MG63 (cell line): Measurements from ENCODE around the gene CACNA1F. TPM values are rescaled to one million over a fixed set of nuclear protein-coding genes. Genes with fewer than 3 reads are reported as not detected.

ENCODE experiments used
- DNase-seq: peaks from one replicate; pipeline ENCODE4 v3.0.0-alpha.2; 2020
- H3K27me3 ChIP-seq: fragments of 250-450 bp; sonication (Bioruptor Pico); 2 replicates; pipeline ENCODE4 v1.5.1; 2020; ENCODE audit warnings: mild to moderate bottlenecking, moderate library complexity
- H3K36me3 ChIP-seq: fragments of 250-450 bp; sonication (Bioruptor Pico); 2 replicates; pipeline ENCODE4 v1.5.1; 2020; ENCODE audit warnings: mild to moderate bottlenecking, moderate library complexity
- H3K4me3 ChIP-seq: fragments of 250-450 bp; sonication (Bioruptor Pico); 2 replicates; pipeline ENCODE4 v1.5.1; 2020; ENCODE audit warnings: mild to moderate bottlenecking, moderate library complexity
- H3K9me3 ChIP-seq: fragments of 250-450 bp; sonication (Bioruptor Pico); 2 replicates; pipeline ENCODE4 v1.5.1; 2020; ENCODE audit warnings: mild to moderate bottlenecking, moderate library complexity
- total RNA-seq: library from RNA; depleted of rRNA; stranded (reverse); fragments of >200 nt; shearing (Covaris generic); gene quantifications from 2 replicates; pipeline ENCODE4 v1.2.3, GENCODE V29; 2014; ENCODE audit warnings: low replicate concordance

Gene CACNA1F
- total RNA-seq, 1 experiment from 2014 or later: not detected

- Histone ChIP-seq H3K4me3 (no peak overlapping the region), H3K27me3 (no peaks in the 10 kb centered on the region), H3K9me3 (no peaks in the 10 kb centered on the region), H3K36me3 (no peaks in the 10 kb centered on the region)
- DNase-seq: no peak
Observed at GRCh38 chrX:49192722-49193328, 40.3 kb downstream of the CACNA1F start.

GRCh38 chrX:49191574-49192011 lies 41.5 kb downstream of the CACNA1F start:
- no peaks in the 10 kb centered on the region for H3K36me3 ChIP-seq
- H3K27me3 ChIP-seq: no peaks in the 10 kb centered on the region
- H3K4me3 ChIP-seq: peak overlapping the region; percentile 76
- H3K9me3 ChIP-seq: no peaks in the 10 kb centered on the region
- DNase-seq: no peak

DNA sequence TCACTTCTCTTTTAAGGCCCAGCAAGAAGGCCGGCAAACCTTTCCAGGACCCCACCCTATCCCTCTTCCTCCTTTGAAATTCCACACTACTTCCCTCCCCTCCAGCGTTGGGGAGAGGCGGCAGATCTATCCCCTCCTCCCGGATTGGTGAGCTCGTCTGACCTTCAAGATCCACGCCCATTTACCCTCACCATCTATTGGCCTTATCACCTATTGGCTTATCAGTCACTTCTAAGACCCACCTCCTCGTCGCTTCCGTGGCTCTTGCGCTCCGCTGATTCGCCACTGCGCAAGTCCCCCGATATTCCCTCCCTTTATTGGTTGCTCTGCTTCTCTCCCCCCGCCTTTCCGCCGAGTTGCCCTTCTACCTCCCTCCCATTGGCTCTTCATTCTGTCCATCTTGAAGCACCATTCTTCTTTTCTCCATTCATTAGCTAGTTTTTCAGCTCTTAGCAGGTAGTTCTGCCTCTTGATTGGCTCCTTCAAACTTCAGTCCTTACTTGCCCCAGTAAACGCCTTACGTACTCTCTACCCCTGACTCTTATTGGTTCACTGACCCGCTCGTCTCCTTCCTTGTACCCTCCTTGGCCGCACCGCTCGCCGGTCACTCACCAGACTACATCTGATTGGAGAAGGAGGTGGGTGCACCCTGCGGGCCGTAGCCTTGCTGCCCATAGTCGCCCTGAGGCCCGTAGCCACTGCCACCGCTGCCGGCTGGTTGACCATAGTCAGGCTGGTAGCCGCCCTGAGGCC lies 42.1 kb downstream of the CACNA1F start:
- H3K4me3 ChIP-seq: peak overlapping the region; percentile 76
- no peaks in the 10 kb centered on the region for H3K9me3 ChIP-seq
- peak; percentile 94 for DNase-seq
- no peaks in the 10 kb centered on the region for H3K27me3 ChIP-seq
- H3K36me3 ChIP-seq: no peaks in the 10 kb centered on the region

- H3K4me3 ChIP-seq: peak overlapping the region; percentile 64; the same call in 1 of the 2 replicates
- no peaks in the 10 kb centered on the region for H3K9me3 ChIP-seq
- H3K36me3 ChIP-seq: no peaks in the 10 kb centered on the region
- DNase-seq: no peak
- H3K27me3 ChIP-seq: no peaks in the 10 kb centered on the region
Observed at GRCh38 chrX:49189606-49190005, 43.5 kb downstream of the CACNA1F start.

- DNase-seq: no peak
- Histone ChIP-seq H3K9me3 (no peaks in the 10 kb centered on the region), H3K36me3 (peaks cover 2% of the 10 kb centered on the region; the same call in 1 of the 2 replicates), H3K4me3 (no peak overlapping the region), H3K27me3 (no peaks in the 10 kb centered on the region)
Observed at GRCh38 chrX:49188468-49189076, 44.6 kb downstream of the CACNA1F start.

DNA sequence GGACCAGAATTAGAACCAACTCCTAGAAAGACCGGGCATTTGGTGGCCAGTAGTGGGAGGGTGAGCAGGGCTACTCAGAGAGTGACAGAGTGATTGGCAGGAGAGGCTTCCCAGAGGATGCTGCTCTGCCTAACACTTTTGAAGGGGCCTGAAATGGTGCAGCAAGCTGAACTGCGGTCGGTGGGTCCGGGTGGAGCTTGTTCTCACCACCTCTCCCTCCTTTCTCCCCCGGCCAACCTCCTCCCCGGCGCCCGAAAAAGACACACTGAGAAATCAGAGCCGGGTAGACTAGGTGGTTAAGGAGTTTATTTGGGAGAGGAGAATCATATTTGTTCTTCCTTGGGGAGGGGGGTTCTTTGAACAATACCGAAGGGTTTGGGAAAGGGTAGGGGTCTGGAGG lies 45.6 kb downstream of the CACNA1F start:
- Histone ChIP-seq H3K9me3 (no peaks in the 10 kb centered on the region), H3K36me3 (peaks cover 2% of the 10 kb centered on the region; the same call in 1 of the 2 replicates), H3K27me3 (no peaks in the 10 kb centered on the region), H3K4me3 (no peak overlapping the region)
- DNase-seq: no peak

DNA sequence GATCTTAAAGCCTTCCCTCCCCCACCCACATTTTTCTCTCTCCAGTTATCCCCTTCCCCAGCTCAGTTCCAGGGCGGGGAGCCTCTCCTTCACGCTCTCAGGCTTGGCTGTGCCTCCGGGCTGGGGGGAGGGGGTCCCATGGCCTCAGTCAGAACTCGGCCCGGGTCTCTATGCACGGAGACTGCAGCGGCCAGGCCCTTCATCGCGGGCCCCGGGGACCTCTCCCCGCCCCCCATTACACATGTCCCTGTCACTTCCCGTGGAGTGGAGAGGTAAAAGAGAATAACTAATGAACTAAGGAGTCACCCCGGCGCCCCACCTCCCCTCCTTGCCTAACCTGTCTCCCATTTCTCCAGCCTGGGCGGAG lies 46.1 kb downstream of the CACNA1F start:
- Histone ChIP-seq H3K9me3 (no peaks in the 10 kb centered on the region), H3K36me3 (peaks cover 2% of the 10 kb centered on the region; the same call in 1 of the 2 replicates), H3K4me3 (no peak overlapping the region), H3K27me3 (no peaks in the 10 kb centered on the region)
- DNase-seq: no peak

- H3K4me3 ChIP-seq: peak within 1 kb of the TSS; percentile 59
- no peaks in the 10 kb centered on the region for H3K27me3 ChIP-seq
- DNase-seq: peak; percentile 82
Observed at GRCh38 chrX:49186125-49187027, 46.8 kb downstream of the CACNA1F start, which contains the start of gene PRICKLE3. PRICKLE3 (minus strand) TSS chrX:49186373; CDS start chrX:49186297, 76 bp downstream.

DNA sequence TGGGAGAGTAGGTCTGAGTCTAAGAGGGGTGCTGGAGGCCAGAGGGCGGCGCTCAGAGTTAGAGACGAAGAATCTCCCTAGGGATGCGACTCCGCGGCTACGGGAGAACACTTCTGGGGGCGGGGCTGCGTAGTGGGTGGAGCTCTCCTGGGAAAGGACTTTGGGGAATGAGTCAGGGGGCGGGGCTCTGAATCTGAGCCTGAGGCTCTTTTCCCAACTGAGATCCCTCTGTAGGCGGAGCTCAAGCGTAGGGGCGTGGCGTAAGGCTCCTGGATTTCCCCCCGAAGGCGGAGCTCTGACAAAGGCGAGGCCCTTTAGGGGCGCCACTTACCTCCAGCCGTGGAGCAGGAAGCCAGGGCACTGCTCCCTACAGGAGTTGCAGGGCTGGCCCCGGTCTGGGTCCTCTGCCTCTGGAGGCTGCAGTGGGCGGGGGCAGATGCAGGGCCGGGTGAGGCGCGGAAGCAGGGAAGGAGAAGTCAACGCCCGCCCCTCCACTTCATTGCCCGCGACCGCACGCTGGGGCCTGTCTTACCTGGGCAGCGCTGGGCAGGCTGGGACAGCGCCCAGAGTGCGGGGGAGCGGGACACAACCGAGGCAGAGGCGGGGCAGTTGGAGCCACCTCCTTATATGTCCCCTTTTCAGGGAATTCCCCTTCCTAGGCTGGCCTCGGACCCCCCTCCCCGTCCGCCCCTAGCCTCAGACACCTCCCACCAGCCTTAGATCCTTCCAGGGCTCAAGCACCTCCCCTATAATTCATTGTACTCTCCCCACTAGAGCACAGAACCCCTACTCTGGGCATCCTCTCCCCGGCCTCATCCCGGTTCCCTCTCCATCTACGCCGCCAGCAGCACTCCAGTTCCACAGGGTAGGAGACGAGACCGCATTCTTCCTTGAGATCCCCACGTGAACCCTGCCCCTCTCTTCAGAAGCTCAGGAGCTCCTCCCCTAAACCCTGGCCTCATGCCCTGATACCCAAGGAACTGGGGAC lies 48.6 kb downstream of the CACNA1F start:
- Histone ChIP-seq H3K27me3 (no peaks in the 10 kb centered on the region), H3K9me3 (no peaks in the 10 kb centered on the region), H3K36me3 (peaks cover 2% of the 10 kb centered on the region; the same call in 1 of the 2 replicates)

More at GRCh38 chrX:49186125-49187027, 46.8 kb downstream of the CACNA1F start, which contains the start of gene PRICKLE3:
- Histone ChIP-seq H3K9me3 (no peaks in the 10 kb centered on the region), H3K36me3 (peaks cover 2% of the 10 kb centered on the region; the same call in 1 of the 2 replicates)

GRCh38 chrX:49183701-49184281 lies 49.3 kb downstream of the CACNA1F start:
- Histone ChIP-seq H3K27me3 (no peaks in the 10 kb centered on the region), H3K4me3 (no peak overlapping the region), H3K9me3 (no peaks in the 10 kb centered on the region), H3K36me3 (peaks cover 2% of the 10 kb centered on the region; the same call in 1 of the 2 replicates)
- no peak for DNase-seq

More for the DNA sequence above, 48.6 kb downstream of the CACNA1F start:
- peak overlapping the region; percentile 59 for H3K4me3 ChIP-seq
- peak; percentile 79 for DNase-seq

DNA sequence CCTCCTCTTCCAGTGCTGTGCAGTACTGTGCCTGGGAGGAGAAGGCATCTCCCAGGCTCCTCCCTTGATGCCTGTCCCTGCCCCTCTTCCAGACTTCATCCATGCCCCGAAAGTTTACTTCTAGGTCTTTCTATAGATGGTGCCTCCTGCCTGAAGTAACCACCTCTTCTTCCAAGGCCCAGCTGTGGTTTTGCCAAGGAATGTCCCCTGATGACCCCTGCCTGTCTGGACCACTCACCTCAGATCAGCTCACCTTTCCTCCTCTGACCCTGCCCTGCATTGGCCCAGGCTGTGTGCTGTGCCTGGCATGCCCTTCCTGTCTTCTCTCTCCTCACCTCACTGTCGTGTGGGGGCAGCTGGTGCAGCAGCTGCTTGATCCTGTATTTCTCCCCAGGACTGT lies 53.8 kb downstream of the CACNA1F start:
- Histone ChIP-seq H3K27me3 (no peaks in the 10 kb centered on the region), H3K4me3 (no peak overlapping the region), H3K36me3 (peaks cover 7% of the 10 kb centered on the region), H3K9me3 (no peaks in the 10 kb centered on the region)
- no peak for DNase-seq

- Histone ChIP-seq H3K27me3 (no peaks in the 10 kb centered on the region), H3K4me3 (no peak overlapping the region), H3K36me3 (peaks cover 10% of the 10 kb centered on the region), H3K9me3 (no peaks in the 10 kb centered on the region)
- DNase-seq: no peak
Observed at GRCh38 chrX:49178537-49178936, 54.6 kb downstream of the CACNA1F start.

- DNase-seq: no peak
- no peaks in the 10 kb centered on the region for H3K9me3 ChIP-seq
- no peaks in the 10 kb centered on the region for H3K27me3 ChIP-seq
- no peak overlapping the region for H3K4me3 ChIP-seq
- peaks cover 16% of the 10 kb centered on the region for H3K36me3 ChIP-seq
Observed at GRCh38 chrX:49177873-49178480, 55.2 kb downstream of the CACNA1F start.

DNA sequence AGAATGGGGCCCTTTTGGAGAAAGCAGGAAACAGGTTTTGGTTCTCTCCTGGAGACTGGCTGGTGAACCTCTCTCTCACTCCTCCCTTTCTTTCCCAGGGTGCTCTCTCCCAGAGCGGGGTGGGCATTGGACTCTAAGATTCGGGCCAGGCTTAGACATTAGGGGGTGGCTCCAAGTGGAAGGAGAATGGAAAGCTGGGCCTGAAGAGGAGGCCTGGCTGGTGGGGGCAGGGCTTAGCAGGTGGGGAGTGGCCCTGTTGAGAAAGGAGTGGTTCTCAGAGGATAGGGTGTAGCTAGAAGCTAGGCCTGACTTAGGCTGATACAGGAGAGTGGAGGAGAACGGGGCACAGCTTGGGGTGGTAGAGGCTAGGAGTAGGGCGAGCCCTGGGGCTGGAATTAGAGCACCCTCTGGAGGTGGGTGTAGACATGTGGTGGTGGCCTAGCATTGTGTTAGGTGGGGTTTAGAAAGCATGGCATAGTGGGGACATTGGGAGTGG lies 55.8 kb downstream of the CACNA1F start:
- DNase-seq: no peak
- H3K9me3 ChIP-seq: no peaks in the 10 kb centered on the region
- H3K36me3 ChIP-seq: peaks cover 21% of the 10 kb centered on the region
- no peaks in the 10 kb centered on the region for H3K27me3 ChIP-seq
- no peak overlapping the region for H3K4me3 ChIP-seq
